ENCODE results near the gene TXNDC11. TPM values are rescaled to one million over a fixed set of nuclear protein-coding genes. Genes with fewer than 3 reads are reported as not detected.

TXNDC11 gene
- polyA plus RNA-seq, 2 of the 4 experiments (the other 2 are of a cell fraction): 22.7 to 42.4 TPM

GRCh38 chr16:11633113-11633512 is 109.5 kb downstream of the TXNDC11 start:
- no peak overlapping the region for H3K4me2 ChIP-seq
- 87% methylated on average over 3 of the region's 3 CpGs for WGBS (ENCODE audit: missing lambda C conversion rate)
- POLR2A ChIA-PET: no interaction called here

GRCh38 chr16:11632455-11632939 is 110.2 kb downstream of the TXNDC11 start:
- no peak for FAIRE-seq
- WGBS (ENCODE audit: missing lambda C conversion rate): 78% methylated on average over 14 of the region's 15 CpGs
- CTCF ChIA-PET: interaction anchor here (0.6 to 1.8 kb wide), 4 partner anchors 8 to 287 kb away, joined by 3 to 4 read pairs (median 3); no protein-coding TSS in a partner anchor

More at GRCh38 chr16:11633113-11633512, 109.5 kb downstream of the TXNDC11 start:
- peak; percentile 56; the same call in 1 of the 2 replicates for TF ChIP-seq HOXB13 (CRISPR knock-in tag; IDR thresholded peaks at IDR 0.05; ENCODE audit: low read depth)
- TF ChIP-seq KDM5A (IDR thresholded peaks at IDR 0.05): no peak
- no peak for TF ChIP-seq CHD2 (IDR thresholded peaks at IDR 0.05; ENCODE audit: low read length, partially characterized antibody)
- TF ChIP-seq TFCP2L1 (CRISPR knock-in tag; IDR thresholded peaks at IDR 0.05): no peak
- no peak for TF ChIP-seq SREBF2 (IDR thresholded peaks at IDR 0.05)
- TF ChIP-seq HEYL (CRISPR knock-in tag; IDR thresholded peaks at IDR 0.05): peak; percentile 50; the same call in 1 of the 2 replicates
- no peak for TF ChIP-seq FOSL2 (IDR thresholded peaks at IDR 0.05)
- no peak for TF ChIP-seq FOSL2 (CRISPR knock-in tag; IDR thresholded peaks at IDR 0.05)
- TF ChIP-seq EHF (CRISPR knock-in tag; IDR thresholded peaks at IDR 0.05): no peak
- TF ChIP-seq JUNB (IDR thresholded peaks at IDR 0.05): no peak
- TF ChIP-seq FOXS1 (CRISPR knock-in tag; IDR thresholded peaks at IDR 0.05): no peak
- TF ChIP-seq PBX3 (IDR thresholded peaks at IDR 0.05): no peak
- no peak for TF ChIP-seq HOXB5 (CRISPR knock-in tag; IDR thresholded peaks at IDR 0.05)
- ATAC-seq (no peak), DNase-seq (ENCODE audit: low read depth in 1 of 2, low spot score in 1 of 2) (no peak), FAIRE-seq (no peak)
- CTCF ChIA-PET: no interaction called here
- Histone ChIP-seq H3K27ac (peak overlapping the region; percentile 12 to 89; a peak in 5 of 6 replicates), H3K4me3 (no peak overlapping the region), H3K4me1 (peaks cover 30% of the 10 kb centered on the region), H3K9me3 (no peaks in the 10 kb centered on the region)

More at GRCh38 chr16:11632455-11632939, 110.2 kb downstream of the TXNDC11 start:
- no peak for DNase-seq (ENCODE audit: low read depth in 1 of 2, low spot score in 1 of 2)
- no peak overlapping the region for H3K4me3 ChIP-seq
- H3K4me2 ChIP-seq: no peak overlapping the region
- TF ChIP-seq CEBPB (IDR thresholded peaks at IDR 0.05): no peak
- TF ChIP-seq RARB (CRISPR knock-in tag; IDR thresholded peaks at IDR 0.05): no peak
- no peak for TF ChIP-seq PBX3 (IDR thresholded peaks at IDR 0.05)
- no peak for TF ChIP-seq ELK1 (IDR thresholded peaks at IDR 0.05; ENCODE audit: low read depth, low read length)
- no peak for TF ChIP-seq RAD21 (conservative IDR thresholded peaks at IDR 0.05 in 1 of 2, IDR thresholded peaks at IDR 0.05 in 1 of 2)
- TF ChIP-seq ESRRA (IDR thresholded peaks at IDR 0.05; ENCODE audit: borderline replicate concordance, low read length): no peak
- no peak for TF ChIP-seq NPAS2 (CRISPR knock-in tag; IDR thresholded peaks at IDR 0.05; ENCODE audit: borderline replicate concordance)
- no peak for TF ChIP-seq KDM5A (IDR thresholded peaks at IDR 0.05)
- no peak for TF ChIP-seq MAFK (IDR thresholded peaks at IDR 0.05; ENCODE audit: partially characterized antibody)
- TF ChIP-seq E2F6 (IDR thresholded peaks at IDR 0.05; ENCODE audit: borderline replicate concordance, low read depth): no peak
- no peak for TF ChIP-seq ATOH8 (CRISPR knock-in tag; IDR thresholded peaks at IDR 0.05; ENCODE audit: low read depth)
- TF ChIP-seq TFCP2L1 (CRISPR knock-in tag; IDR thresholded peaks at IDR 0.05): no peak
- no peak for TF ChIP-seq ZC3H11A (IDR thresholded peaks at IDR 0.05)
- TF ChIP-seq USF2 (IDR thresholded peaks at IDR 0.05): no peak
- TF ChIP-seq CBX2 (IDR thresholded peaks at IDR 0.05; ENCODE audit: borderline replicate concordance, low read depth): no peak
- no peak for TF ChIP-seq FOSB (CRISPR knock-in tag; IDR thresholded peaks at IDR 0.05)
- ATAC-seq: peak in 1 of 2 experiments; percentile 31; a peak in 3 of 6 replicates
- POLR2A ChIA-PET: interaction anchor here (1.4 kb wide), 1 partner anchor 8 kb away, joined by 4 read pairs; no protein-coding TSS in a partner anchor
- H3K9me3 ChIP-seq: no peaks in the 10 kb centered on the region
- H3K27ac ChIP-seq: peak overlapping the region; percentile 12 to 89; a peak in 5 of 6 replicates
- H3K4me1 ChIP-seq: peaks cover 33% of the 10 kb centered on the region

Data from A549 (cell line).